ENCODE results near the gene CCDC116.
"Not testable (repeated sequence)": the region's sequence is repeated elsewhere in the genome, so short reads cannot be mapped to it uniquely, and the experiment has no call there.

CCDC116 gene

DNA sequence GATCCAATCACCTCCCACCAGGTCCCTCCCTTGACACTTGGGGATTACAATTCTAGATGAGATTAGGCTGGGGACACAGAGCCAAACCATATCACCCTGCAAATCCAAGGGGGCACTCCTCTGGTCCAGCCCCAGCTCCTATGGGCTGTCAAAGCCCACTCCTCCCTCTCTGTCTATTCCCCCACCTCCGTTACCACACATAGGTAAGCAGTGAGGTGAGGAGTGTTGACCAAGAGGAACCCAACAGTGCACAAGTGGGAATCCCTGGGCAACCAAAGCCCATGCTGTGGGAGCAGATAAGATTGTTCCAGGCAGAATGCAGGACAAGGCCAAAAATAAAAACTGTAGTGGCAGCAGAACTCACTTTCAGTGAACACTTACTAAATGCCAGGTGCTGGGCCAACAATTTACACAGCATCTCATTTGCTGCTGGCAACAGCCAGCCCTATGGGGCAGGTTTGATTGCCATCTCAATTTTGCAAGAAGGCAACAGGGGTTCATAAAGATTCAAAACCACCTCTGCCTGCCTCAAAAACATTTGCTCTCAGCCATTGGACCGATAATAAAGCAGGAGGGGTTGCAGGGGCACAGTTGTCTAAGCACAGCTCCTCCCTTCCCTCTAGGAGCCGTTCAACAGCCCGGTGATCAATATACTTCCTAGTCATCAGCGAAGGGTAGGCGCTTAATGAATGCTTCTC, 18.4 kb downstream of the CCDC116 start:
- no peak for FAIRE-seq

DNA sequence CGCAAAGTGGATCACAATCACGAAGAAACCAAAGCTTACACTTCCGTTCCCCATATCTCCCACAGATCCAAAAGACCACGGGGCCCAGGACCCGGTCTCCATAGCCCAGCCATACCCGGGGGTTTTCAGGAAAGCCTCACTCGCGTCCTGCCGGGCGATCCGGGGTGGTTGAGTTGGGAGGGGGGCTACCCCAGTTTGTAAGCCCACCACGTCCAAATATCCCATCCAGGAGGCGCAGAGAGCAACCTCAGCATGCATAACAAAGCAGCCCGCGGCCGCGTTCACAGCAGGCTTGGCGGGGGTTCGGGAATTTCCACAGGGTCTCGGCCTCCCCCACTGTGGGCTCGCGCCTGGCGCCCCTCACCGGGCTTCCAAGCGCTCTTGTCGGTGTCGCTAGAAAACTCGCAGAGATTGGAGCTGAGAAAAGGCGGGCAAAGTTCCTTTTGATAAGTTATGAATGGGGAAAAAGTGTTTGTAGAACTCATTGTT, 19.0 kb downstream of the CCDC116 start:
- FAIRE-seq (no peak), DNase-seq (ENCODE audit: low spot score) (no peak)

More for the DNA sequence above, 18.4 kb downstream of the CCDC116 start:
- no peak for DNase-seq (ENCODE audit: low spot score)

DNA sequence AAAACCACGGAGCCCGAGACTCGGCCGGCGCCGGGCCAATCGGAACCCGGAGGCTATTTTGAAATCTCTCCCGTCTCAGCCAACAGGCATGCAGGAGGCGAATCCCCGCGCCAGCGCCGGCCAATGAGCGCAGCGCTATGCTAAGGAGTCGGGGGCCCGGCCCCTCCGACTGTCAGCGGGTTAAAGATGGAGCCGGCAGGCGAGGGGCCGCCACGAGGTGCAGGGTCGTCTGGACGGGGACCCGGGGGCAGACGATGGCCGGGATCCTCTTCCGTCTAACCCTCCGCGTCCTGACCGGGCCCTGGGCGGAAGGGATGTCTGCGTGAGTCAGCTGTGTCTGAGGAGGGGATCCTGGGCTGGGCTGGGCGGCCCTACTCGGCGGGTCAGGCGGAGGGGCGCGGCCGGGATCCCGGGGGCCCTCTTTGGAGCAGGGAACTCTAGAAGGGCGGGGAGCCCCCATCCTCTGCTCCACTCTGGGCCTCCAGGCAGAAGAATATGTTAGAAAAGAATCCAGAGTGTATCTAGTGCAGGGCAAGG, 19.5 kb downstream of the CCDC116 start:
- FAIRE-seq (peak; percentile 68), DNase-seq (ENCODE audit: low spot score) (peak; percentile 63)

DNA sequence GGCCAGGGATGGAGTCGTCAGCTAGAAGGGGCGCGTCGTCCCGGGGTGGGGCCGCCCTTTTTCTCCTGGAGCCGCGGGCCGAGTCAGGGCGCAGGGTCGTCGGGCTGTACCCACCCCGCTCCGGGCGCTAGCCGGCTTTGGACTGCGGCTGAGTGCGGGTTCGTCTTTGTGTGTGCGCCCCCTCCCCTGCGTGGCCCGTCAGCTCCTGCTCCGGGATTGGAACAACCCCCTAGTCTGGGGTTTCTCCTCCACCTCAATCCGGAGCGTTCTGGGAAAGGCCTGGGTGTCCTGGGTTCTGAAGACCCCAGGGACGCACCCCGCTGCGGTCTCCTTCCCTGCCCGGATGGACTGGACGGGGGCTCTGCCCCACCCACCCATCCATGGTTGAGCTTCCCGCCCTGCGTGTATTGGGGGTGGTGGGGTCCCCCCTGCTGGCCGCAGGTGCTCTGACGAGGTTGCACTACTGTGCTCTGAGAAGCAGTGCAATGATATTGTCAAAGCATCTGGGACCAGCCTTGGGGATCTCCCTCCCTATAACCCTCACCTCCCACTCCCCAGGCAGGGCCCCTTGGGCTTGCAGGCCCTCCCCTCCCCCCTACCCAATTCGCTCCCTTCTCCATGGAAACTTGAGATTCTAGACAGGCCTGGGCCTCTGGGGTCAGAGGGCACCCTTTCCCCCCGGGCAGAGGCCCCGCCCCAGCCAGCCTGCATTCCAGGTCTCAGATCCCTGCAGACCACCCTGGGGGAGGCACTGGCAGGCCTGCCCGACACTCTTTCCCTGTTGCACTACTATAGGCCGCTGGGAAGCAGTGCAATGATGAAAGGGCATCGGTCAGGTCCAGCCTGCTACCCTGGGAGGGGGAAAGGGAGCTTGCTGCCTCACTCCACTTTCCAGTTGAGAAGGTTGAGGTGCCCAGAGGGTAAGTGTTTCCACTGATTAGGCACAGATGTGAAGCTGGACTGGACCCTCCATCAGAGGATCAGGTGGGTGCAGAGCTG, 20.3 kb downstream of the CCDC116 start:
- FAIRE-seq, result no peak
- no peak for DNase-seq (ENCODE audit: low spot score)

DNA sequence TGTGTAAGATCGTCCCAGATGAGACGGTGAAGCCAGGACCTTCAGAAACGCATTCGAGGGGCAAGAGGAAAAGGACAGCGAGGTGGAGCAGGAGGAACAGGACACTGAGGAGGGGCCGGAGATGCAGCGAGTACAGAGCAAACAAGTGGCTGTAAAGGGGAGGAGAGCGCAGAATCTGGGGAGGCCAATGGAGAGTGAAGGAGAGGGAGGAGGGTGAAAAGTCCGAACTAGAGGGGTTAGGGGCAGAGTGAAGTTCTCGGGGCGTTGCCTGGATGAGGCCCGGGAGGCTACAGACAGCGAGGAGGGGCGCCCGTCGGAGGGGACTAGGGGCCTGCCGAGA, 24.4 kb downstream of the CCDC116 start:
- DNase-seq (ENCODE audit: low spot score) (no peak), FAIRE-seq (no peak)

DNA sequence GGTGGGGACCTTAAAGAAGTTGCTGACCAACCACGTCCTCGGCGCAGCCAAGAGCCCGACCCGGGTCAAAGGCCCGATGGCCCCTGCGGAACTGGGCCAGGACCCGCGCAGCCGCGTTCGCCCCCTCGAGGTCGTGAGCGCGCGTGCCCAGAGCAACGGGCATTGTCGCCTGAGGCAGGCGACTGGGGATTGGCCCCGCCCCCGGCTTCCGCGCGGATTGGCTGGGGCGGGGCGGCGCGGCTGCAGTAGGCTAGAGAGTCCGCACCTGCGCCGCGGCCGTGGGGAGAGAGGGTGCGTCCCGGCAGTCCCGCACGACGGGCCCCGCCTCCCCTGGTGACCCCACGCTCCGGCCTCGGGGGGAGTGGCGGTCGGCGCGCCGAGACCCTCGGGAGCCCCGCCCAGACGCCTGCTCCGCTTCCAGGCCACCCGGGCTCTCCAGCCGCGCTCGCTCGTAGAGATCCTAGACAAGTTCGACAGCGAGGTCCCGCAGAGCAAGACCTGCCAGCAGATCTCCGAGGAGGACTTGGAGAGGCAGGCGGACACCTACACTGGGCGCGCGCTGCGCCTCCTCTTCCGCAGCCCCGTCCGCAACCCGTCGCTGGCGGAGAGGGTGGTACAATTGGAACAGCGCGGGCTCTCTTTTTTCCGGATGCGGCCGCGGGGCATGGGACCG, 24.9 kb downstream of the CCDC116 start:
- FAIRE-seq, result no peak

DNA sequence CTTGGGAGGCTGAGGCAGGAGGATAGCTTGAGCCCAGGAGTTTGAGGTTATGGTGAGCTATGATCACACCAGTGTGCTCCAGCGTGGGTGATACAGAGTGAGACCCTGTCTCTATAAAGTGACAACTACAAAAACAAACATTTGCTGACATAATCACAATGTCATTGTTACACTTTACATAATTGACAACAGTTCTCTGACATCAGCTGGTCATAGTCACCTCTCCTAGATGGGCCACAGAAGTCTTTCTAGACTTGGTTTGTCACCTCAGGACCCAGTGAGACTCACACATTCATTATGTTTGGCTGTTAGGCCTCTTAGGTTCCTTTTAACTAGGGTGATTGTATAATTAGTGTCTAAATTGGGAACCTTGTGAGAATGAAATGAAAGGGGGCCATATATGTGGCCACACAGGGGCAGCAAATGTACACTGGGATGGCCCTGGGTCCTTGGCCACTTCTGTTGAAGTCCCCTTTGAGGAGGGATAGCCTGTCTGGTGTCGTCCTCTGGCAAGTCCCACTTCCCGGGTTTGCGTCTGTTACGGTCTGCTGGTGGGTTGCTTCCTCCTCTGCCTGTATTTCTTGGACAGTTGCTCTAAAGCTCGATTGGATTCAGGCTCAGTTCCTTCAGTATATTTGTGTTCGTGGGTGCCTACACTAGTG, 27.4 kb downstream of the CCDC116 start:
- DNase-seq (ENCODE audit: low spot score) (no peak), FAIRE-seq (no peak)

More for the DNA sequence above, 24.9 kb downstream of the CCDC116 start:
- DNase-seq (ENCODE audit: low spot score), result peak; percentile 12

DNA sequence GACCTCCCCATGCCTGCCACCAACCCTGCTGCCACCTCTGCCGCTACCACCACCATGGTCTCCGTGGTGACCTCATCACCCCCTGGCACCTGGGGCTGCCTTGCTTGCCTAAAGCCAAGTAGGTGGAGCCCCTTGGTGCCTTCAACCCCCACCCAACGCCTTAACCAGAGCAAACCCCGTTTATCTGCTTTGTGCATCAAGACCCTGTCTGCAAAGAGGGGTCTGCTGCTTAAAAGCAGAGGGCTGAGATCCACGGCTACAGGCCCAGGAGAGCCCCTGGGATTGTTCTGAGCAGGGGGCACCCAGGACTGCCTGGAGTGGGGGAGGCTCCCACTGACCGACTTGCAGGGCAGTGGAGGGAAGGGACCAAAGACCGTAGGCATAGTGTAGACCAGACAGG, 28.3 kb downstream of the CCDC116 start:
- FAIRE-seq (no peak), DNase-seq (ENCODE audit: low spot score) (no peak)

DNA sequence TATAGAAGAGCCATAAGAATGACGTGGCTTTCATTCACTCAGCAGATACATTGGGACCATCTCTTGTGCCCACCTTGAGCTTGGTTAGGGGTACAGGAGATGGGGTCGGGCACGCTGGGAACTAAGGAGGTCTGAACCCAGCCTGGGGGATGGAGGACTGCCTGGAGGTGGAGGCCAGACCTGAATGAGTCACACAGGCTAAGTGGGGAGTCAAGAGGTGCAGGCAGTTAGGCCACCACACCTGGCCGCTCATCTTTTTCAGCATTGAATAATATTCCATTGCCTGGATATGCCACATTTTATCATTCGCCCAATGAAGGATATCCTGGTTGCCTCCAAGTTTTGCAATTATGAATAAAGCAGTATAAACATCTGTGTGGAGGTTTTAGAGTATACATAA, 29.4 kb downstream of the CCDC116 start:
- FAIRE-seq, result no peak
- no peak for DNase-seq (ENCODE audit: low spot score)

DNA sequence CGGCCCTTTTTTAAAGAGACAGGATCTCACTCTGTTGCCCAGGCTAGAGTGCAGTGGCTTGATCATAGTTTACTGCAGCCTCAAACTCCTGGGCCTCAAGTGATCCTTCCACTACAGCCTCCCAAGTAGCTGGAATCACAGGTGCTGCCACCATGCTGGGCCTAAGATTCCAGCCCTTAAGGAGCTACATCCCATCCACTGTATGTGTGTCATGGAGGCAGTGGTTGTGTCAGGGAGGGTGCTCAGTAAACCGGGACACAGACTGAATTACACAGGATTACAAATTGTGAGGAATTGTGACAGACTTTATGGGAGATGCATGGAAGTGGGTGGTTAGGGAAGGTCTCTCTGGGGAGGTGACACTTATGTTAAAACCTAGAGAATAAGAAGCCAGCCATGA, 31.2 kb downstream of the CCDC116 start:
- no peak for FAIRE-seq
- no peak for DNase-seq (ENCODE audit: low spot score)

DNA sequence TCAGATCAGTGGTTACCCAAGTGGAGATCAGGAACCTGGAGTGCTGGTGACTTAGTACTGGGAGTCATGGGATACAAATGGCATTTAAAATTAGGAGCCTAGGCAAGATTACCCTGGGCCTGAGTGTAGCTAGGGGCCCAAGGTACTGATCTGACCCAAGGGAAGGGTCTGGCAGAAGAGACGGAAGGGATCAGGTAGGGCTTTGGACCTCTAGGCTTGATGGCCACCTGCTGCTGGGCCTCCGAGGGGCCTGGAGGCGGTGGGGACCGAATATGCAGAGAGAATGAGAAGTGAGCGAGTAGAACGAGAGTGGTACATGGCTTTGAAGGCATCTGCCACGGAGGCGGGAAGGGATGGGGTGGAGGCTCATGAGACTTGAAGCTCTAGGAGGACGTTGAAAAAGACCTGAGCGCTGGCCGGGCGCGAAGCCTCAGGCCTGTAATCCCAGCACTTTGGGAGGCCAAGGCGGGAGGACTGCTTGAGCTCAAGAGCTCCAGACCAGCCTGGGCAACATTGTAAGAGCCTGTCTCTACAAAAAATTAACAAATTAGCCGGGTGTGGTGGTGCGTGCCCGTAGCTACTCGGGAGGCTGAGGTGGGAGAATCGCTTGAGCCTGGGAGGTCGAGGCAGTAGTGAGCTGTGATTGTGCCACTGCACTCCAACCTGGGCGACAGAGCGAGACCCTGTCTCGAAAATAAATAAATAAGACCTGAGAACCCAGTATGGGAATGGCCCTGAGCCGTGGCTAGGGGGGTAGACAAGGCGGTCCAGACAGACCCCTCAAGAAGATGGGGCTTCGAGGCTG, 32.7 kb downstream of the CCDC116 start:
- FAIRE-seq (no peak), DNase-seq (ENCODE audit: low spot score) (no peak)

DNA sequence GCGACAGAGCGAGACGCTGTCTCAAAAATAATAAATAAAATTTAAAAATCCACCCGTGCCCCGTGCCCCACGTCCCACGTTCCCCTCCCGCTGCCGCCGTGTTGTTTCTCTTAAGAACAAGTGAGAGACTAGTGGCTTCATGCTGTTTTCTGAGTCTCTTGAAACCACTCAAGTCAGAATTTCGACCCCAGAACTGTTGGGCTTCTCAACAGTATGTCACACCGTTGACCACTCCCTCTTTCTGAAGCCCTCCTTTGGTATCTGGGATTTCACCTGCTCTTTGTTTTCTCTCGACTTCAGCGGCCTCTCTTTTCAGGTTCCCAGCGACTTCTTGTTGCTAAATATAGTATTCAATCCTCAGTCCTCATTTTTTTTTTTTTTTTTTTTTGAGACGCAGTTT, 34.2 kb downstream of the CCDC116 start:
- no peak for FAIRE-seq

DNA sequence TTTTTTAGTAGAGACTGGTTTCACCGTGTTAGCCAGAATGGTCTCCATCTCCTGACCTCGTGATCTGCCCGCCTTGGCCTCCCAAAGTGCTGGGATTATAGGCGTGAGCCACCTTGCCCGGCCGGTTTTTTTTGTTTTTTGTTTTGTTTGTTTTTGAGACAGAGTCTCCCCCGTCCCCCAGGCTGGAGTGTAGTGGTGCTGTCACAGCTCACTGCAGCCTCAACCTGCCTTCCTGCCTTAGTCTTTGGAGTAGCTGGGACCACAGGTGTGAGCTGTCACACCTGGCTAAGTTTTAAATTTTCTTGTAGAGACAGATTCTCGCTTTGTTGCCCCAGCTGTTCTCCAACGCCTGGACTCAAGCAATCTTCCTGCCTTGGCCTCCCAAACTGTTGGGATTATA, 36.5 kb downstream of the CCDC116 start:
- FAIRE-seq (no peak), DNase-seq (ENCODE audit: low spot score) (no peak)

More for the DNA sequence above, 34.2 kb downstream of the CCDC116 start:
- DNase-seq (ENCODE audit: low spot score), result no peak

DNA sequence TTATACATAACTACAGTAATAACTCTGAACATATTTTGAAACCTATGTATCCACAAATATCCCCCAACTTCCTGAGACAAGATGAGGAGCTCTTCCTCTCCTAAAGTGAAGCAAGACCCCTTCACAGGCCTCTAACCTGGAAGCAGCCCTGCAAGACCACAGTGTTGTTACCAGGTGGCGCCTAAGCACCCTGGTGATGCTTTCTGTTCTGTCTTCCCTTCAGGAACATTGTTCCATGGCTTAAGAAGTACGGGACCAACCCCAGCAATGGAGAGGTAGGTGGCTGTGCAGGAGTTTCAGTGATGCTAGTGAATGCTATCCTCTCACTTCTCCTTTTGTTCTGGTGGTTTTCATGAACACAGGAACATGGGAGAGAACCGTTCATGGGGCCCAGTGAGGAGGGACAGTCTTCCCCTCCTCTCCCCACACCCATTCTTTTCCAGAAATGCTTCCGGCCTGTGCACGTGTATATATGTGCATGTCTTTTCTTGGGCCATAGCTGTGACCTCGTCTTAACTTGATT, 39.6 kb downstream of the CCDC116 start:
- FAIRE-seq (no peak), DNase-seq (ENCODE audit: low spot score) (no peak)

DNA sequence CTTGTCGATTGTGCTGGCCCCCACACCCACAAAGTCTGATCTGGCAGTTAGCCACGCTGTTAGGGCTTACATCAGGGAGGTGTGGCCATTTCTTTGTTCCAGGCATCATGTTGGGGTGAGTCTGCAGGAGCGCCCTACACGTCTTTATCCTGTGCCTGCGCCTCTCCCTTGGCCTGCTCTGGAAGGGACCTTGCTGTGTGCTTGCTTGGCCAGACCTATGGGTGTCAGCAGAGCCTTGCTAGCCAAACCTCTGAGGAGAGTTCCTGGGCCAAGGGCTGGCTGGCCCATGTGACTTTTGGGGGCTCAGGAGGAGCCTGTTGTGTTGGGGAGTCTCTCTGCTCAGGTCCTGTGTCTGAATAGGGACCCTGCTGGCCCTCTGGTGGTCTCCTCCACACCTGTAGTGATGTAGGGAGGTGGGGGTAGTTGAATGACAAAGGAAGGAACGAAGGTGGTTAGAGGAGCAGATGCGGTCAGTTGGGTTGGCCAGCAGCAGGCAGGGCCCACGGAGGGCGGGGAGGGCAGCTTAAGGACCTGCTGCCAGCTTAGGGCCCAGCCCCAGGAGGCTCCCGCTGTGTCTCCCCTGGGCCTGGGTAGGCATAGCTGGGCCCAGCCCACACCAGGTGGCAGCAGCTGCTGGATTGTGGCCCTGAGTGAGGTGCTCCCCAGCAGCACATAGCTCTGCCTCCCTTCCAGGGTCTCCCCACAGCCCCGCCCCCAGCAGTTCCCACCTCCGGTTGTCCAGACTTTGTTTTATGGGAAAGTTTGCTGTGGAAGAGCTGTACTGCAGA, 41.2 kb downstream of the CCDC116 start:
- DNase-seq (ENCODE audit: low spot score) (no peak), FAIRE-seq (no peak)

DNA sequence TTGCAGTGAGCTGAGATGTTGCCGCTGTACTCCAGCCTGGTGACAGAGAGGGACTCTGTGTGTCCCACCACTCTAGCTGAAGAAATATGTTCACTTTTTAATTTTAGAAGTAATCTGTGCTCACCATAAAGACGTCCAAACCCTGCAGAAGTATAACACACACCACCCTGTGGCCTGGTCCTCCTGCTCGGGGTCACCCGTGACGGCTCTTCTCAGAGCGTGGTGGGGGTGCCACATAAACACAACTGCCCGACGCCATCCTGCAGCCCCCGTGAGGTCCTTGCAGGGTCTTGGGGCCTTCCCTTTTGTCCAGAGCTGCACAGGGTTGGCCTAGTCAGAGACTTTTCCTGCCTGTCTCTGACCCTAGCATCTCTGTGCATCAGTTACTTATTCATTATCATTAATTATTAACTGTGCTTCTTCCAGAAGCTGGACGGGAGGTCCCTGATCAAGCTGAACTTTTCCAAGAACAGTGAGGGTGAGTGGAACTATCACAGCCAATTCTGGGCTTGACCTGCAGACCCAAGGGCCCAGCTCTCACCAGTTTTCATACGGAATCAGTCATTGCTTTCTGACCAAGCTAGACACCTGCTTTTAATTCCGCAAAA, 42.2 kb downstream of the CCDC116 start:
- DNase-seq (ENCODE audit: low spot score) (no peak), FAIRE-seq (no peak)

DNA sequence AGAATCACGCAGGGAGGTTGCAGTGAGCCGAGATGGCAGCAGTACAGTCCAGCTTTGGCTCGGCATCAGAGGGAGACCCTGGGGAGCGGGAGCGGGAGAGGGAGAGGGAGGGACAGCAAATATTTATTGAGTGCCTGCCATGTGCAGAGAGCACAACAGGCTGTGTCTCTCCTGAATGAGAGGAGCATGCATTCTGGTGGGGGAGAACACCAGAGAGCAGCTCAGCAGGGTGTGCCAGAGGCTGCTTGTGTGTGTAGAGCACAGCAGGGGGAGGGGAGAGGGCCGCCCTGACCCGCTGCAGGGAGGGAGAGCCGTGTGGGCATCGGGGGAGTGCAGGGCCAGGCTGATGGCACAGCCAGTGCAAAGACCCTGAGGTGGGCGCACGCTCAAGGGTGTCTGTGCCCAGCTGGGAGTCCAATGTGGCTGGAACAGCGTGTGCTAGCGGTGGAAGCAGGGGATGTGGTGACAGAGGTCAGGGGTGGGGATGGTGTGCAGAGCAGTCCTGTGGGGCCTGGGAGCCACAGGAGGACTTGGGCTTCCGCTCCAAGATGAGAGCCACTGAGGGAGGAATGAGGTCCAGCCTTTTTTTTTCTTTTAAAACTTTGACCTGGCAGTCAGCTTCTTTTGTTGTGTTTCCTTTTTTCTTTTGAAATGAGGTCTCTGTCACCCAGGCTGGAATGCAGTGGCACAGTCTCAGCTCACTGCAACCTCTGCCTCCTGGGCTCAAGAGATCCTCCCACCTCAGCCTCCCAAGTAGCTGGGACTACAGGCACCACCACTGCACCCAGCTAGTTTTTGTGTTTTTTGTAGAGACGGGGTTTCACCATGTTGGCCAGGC, 45.3 kb downstream of the CCDC116 start:
- FAIRE-seq, result no peak
- no peak for DNase-seq (ENCODE audit: low spot score)

DNA sequence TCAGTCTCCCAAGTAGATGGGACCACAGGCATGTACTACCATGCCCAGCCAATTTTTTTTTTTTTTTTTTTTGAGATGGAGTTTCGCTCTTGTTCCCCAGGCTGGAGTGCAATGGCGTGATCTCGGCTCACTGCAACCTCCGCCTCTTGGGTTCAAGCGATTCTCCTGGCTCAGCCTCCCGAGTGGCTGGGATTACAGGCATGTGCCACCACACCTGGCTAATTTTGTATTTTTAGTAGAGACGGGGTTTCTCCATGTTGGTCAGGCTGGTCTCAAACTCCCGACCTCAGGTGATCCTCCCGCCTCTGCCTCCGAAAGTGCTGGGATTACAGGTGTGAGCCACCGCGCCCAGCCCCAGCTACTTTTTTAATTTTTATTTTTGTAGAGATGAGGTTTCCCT, 46.3 kb downstream of the CCDC116 start:
- not testable (repeated sequence) for DNase-seq (ENCODE audit: low spot score); FAIRE-seq
